GM12878 (cell line): ENCODE results near the gene BRSK2. TPM values are rescaled to one million over a fixed set of nuclear protein-coding genes. Genes with fewer than 3 reads are reported as not detected.

Experiments
- ATAC-seq: fragments of 200-7000 bp; cut with Tn5 transposase; 3 replicates; pipeline ENCODE4 v1.9.1; 2020; ENCODE audit warnings: mild to moderate bottlenecking, moderate library complexity
- BruUV-seq: library from RNA; stranded (reverse); fragments of 400-500 nt; replicated peaks from 2 replicates; lab custom pipeline; 2021; lab: Mats Ljungman, UMichigan
- CTCF ChIA-PET: fragments of 300-600 bp; sonication (Branson Sonifier 250); formaldehyde crosslinking; extraction: SDS; loops from one replicate; lab custom pipeline; 2021; ENCODE audit warnings: inconsistent platforms; lab: Yijun Ruan, JAX
- POLR2A ChIA-PET: fragments of 350-600 bp; formaldehyde crosslinking; extraction: SDS; loops from one replicate; lab custom pipeline; 2021; ENCODE audit warnings: inconsistent platforms; lab: Charles Lee
- RAD21 ChIA-PET: fragments of 300-600 bp; sonication (Branson Sonifier 250); formaldehyde crosslinking; loops from one replicate; lab custom pipeline; 2023; ENCODE audit warnings: antibody characterized with exemption; ENCODE audit not compliant: unreplicated experiment; lab: Charles Lee
- SMC1A ChIA-PET: fragments of 300-600 bp; sonication (Branson Sonifier 250); formaldehyde crosslinking; loops from one replicate; lab custom pipeline; 2023; ENCODE audit not compliant: unreplicated experiment, uncharacterized antibody; lab: Charles Lee
- DNase-seq: peaks from one replicate; pipeline ENCODE4 v3.0.0-alpha.2; 2011; ENCODE audit warnings: low read depth, low spot score
- FAIRE-seq: peaks from 3 replicates; lab custom pipeline; 2011; peaks lifted over from hg19 to GRCh38; lab: Jason Lieb, UNC
- H2AFZ ChIP-seq: 2 replicates; pipeline ENCODE4 v1.6.0; 2011; ENCODE audit warnings: low read depth, low read length, control low read depth; ENCODE audit not compliant: control insufficient read depth
- H3K27ac ChIP-seq: 2 replicates; pipeline ENCODE4 v1.5.1; 2011; ENCODE audit warnings: control low read depth; ENCODE audit not compliant: control insufficient read depth, insufficient read depth
- H3K27me3 ChIP-seq, 2 experiments: replicated peaks in 1 of 2; 2 replicates each; pipeline versions ENCODE4 v1.6.0 to v1.6.1; 2011; ENCODE audit warnings: low read length in 1 of 2; ENCODE audit not compliant: control insufficient read depth in 2 of 2, insufficient read depth in 2 of 2
- H3K36me3 ChIP-seq, 2 experiments: 2 replicates each; pipeline ENCODE4 v1.5.1; 2011; ENCODE audit warnings: low read length in 1 of 2; ENCODE audit not compliant: control insufficient read depth in 2 of 2, insufficient read depth in 2 of 2
- H3K4me1 ChIP-seq: 2 replicates; pipeline ENCODE4 v1.6.1; 2011; ENCODE audit warnings: mild to moderate bottlenecking, low read length, moderate library complexity, mixed read lengths; ENCODE audit not compliant: control insufficient read depth, insufficient read depth
- H3K4me2 ChIP-seq: 2 replicates; pipeline ENCODE4 v1.6.0; 2011; ENCODE audit warnings: control low read depth; ENCODE audit not compliant: control insufficient read depth, insufficient read depth
- H3K4me3 ChIP-seq: fragments of 200-600 bp; sonication (generic); 2 replicates; pipeline ENCODE4 v1.5.1; 2016
- H3K79me2 ChIP-seq: 2 replicates; pipeline ENCODE4 v1.6.0; 2011; ENCODE audit warnings: low read length; ENCODE audit not compliant: control insufficient read depth, insufficient read depth
- H3K9ac ChIP-seq: 2 replicates; pipeline ENCODE4 v1.8.0; 2011; ENCODE audit warnings: low read length, control low read depth, mixed read lengths; ENCODE audit not compliant: control insufficient read depth, insufficient read depth
- H3K9me3 ChIP-seq: replicated peaks from 3 replicates; pipeline ENCODE4 v1.5.1; 2011; ENCODE audit warnings: mild to moderate bottlenecking, low read length; ENCODE audit not compliant: control insufficient read depth, insufficient read depth
- H4K20me1 ChIP-seq: 2 replicates; pipeline ENCODE4 v1.6.0; 2011; ENCODE audit not compliant: control insufficient read depth, insufficient read depth
- NR2C2 ChIP-seq: IDR thresholded peaks from 2 replicates; pipeline ENCODE4 v1.6.1; 2011; ENCODE audit warnings: borderline replicate concordance, low read depth; ENCODE audit not compliant: control insufficient read depth, insufficient read length
- PKNOX1 ChIP-seq: fragments of 450-650 bp; IDR thresholded peaks from 2 replicates; pipeline ENCODE4 v1.6.1; 2016; ENCODE audit warnings: mild to moderate bottlenecking
- TCF7 ChIP-seq: IDR thresholded peaks from 2 replicates; pipeline ENCODE4 v1.6.1; 2014; ENCODE audit warnings: antibody characterized with exemption, borderline replicate concordance
- WGBS: methylation state at CpG from one replicate; pipeline ENCODE4 v1.1.6; 2016; ENCODE audit warnings: low lambda C conversion rate; ENCODE audit not compliant: insufficient replicate concordance, insufficient coverage; ENCODE audit errors: missing lambda C conversion rate; 5-methylcytosine and 5-hydroxymethylcytosine counted together
- in situ Hi-C: fragments of 300-500 bp; cut with MboI; formaldehyde crosslinking; loops from 9 replicates; pipeline ENCODE4 v1.14.3; 2018; ENCODE audit warnings: mixed read lengths
- intact Hi-C: fragments of 100-400 bp; cut with micrococcal nuclease; formaldehyde crosslinking; loops from one replicate; pipeline ENCODE4 v1.14.2; 2022; ENCODE audit not compliant: unreplicated experiment
- polyA plus RNA-seq, 11 experiments: library from polyadenylated mRNA; depleted of rRNA in 4 of 11; unstranded in 6 of 11; stranded (reverse) in 5 of 11; fragments of >200 nt; fragmentation: Nextera tagmentation in 4 of 11; fragmentation: Illumina TruSeq in 1 of 11; extraction: Ambion mirVana in 4 of 11; extraction: Trizol in 1 of 11; gene quantifications; 1 replicate in 1 of 11; 2 replicates in 10 of 11; pipeline versions ENCODE4 v1.2.1 to v1.2.3, GENCODE V29; 2011 to 2016; ENCODE audit warnings: inconsistent platforms in 2 of 11, missing spikeins in 2 of 11, low read depth in 1 of 11
- total RNA-seq, 4 experiments: library from RNA; depleted of rRNA in 3 of 4; stranded (reverse); fragments of >200 nt in 3 of 4; fragmentation: Illumina TruSeq in 1 of 4; extraction: Trizol in 1 of 4; gene quantifications; 2 replicates each; pipeline versions ENCODE4 v1.2.1 to v1.2.3, GENCODE V29; 2013 to 2021
- TF ChIP-seq, protein P1 (sequence below), 3 experiments: IDR thresholded peaks in 2 of 3; conservative IDR thresholded peaks in 1 of 3; 2 replicates each; pipeline ENCODE4 v1.5.1; 2011; ENCODE audit warnings: low read depth in 3 of 3, low read length in 3 of 3, mild to moderate bottlenecking in 3 of 3, control low read depth in 2 of 3, moderate library complexity in 2 of 3, inconsistent platforms in 1 of 3, mixed read lengths in 1 of 3; ENCODE audit not compliant: control insufficient read depth in 2 of 3, insufficient read depth in 1 of 3; ENCODE audit errors: extremely low read depth in 1 of 3

Gene BRSK2
- total and polyA plus RNA-seq, 10 of the 15 experiments (the other 5 are each of a cell fraction or from before 2014, with no cell fraction given) = 0.13 TPM; not detected in 9

GRCh38 chr11:1511937-1512496 lies 122.3 kb downstream of the BRSK2 start:
- POLR2A ChIA-PET = no interaction called here
- peaks cover 3% of the 10 kb centered on the region for H3K79me2 ChIP-seq
- no peaks in the 10 kb centered on the region for H3K4me1 ChIP-seq

More at GRCh38 chr11:1511937-1512496, 122.3 kb downstream of the BRSK2 start:
- BruUV-seq = no TSS peak
- FAIRE-seq = no peak
- ChIA-PET SMC1A (no interaction called here), CTCF (no interaction called here), RAD21 (no interaction called here)
- intact Hi-C loops = no loop called here
- in situ Hi-C loops = no loop called here
- TF ChIP-seq NR2C2 (no peak), TCF7 (no peak), PKNOX1 (no peak)
- TF ChIP-seq, protein P1, sequence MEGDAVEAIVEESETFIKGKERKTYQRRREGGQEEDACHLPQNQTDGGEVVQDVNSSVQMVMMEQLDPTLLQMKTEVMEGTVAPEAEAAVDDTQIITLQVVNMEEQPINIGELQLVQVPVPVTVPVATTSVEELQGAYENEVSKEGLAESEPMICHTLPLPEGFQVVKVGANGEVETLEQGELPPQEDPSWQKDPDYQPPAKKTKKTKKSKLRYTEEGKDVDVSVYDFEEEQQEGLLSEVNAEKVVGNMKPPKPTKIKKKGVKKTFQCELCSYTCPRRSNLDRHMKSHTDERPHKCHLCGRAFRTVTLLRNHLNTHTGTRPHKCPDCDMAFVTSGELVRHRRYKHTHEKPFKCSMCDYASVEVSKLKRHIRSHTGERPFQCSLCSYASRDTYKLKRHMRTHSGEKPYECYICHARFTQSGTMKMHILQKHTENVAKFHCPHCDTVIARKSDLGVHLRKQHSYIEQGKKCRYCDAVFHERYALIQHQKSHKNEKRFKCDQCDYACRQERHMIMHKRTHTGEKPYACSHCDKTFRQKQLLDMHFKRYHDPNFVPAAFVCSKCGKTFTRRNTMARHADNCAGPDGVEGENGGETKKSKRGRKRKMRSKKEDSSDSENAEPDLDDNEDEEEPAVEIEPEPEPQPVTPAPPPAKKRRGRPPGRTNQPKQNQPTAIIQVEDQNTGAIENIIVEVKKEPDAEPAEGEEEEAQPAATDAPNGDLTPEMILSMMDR (IDR thresholded peaks at IDR 0.05 in 2 of 3, conservative IDR thresholded peaks at IDR 0.05 in 1 of 3; ENCODE audit: control insufficient read depth in 2 of 3, extremely low read depth in 1 of 3, insufficient read depth in 1 of 3, low read depth in 3 of 3, low read length in 3 of 3) = no peak
- Histone ChIP-seq H4K20me1 (peaks cover 3% of the 10 kb centered on the region; the same call in 1 of the 2 replicates), H2AFZ (no peak overlapping the region), H3K9me3 (no peaks in the 10 kb centered on the region), H3K27ac (no peak overlapping the region), H3K27me3 (no peaks in the 10 kb centered on the region), H3K36me3 (no peaks in the 10 kb centered on the region), H3K4me3 (no peak overlapping the region), H3K9ac (no peak overlapping the region), H3K4me2 (no peak overlapping the region)
- 70% methylated on average over 12 of the region's 12 CpGs for WGBS
- no peak for DNase-seq
- no peak for ATAC-seq

Other genes with a start within 250 kb of the BRSK2 start
Only the 7 nearest of the 10 such genes appear.
- not detected in 2 replicates for gene MUC5B, start 166.9 kb upstream of the BRSK2 start, total RNA-seq (2014; rRNA removed)
- not detected in 2 replicates for gene MUC5B, start 166.9 kb upstream of the BRSK2 start, total RNA-seq (2014; rRNA removed; fragmentation: Illumina TruSeq; extraction: Trizol)
- gene MUC5B, start 166.9 kb upstream of the BRSK2 start, total RNA-seq (2021) = 1.5 TPM in 2 replicates
- gene MUC5B, start 166.9 kb upstream of the BRSK2 start, polyA plus RNA-seq (2011; rRNA removed) = not detected in 2 replicates
- gene MUC5B, start 166.9 kb upstream of the BRSK2 start, polyA plus RNA-seq (2014; fragmentation: Illumina TruSeq; extraction: Trizol) = not detected in 2 replicates
- not detected for gene MUC5B, start 166.9 kb upstream of the BRSK2 start, polyA plus RNA-seq (2014; fragmentation: Nextera tagmentation; extraction: Ambion mirVana)
- gene MUC5B, start 166.9 kb upstream of the BRSK2 start, polyA plus RNA-seq (2014; rRNA removed) = not detected in 2 replicates
- not detected for gene MUC5B, start 166.9 kb upstream of the BRSK2 start, polyA plus RNA-seq (2016; fragmentation: Nextera tagmentation; extraction: Ambion mirVana)
- 15.4 and 21.2 TPM in 2 replicates for gene TOLLIP, start 80.3 kb upstream of the BRSK2 start, total RNA-seq (2014; rRNA removed)
- 4.3 and 5.6 TPM in 2 replicates for gene TOLLIP, start 80.3 kb upstream of the BRSK2 start, total RNA-seq (2014; rRNA removed; fragmentation: Illumina TruSeq; extraction: Trizol)
- gene TOLLIP, start 80.3 kb upstream of the BRSK2 start, total RNA-seq (2021) = 36.5 and 36.8 TPM in 2 replicates
- gene TOLLIP, start 80.3 kb upstream of the BRSK2 start, polyA plus RNA-seq (2011; rRNA removed) = 10.0 and 26.9 TPM in 2 replicates
- 2.0 and 5.3 TPM in 2 replicates for gene TOLLIP, start 80.3 kb upstream of the BRSK2 start, polyA plus RNA-seq (2014; fragmentation: Illumina TruSeq; extraction: Trizol)
- 1 to 10 TPM in 1 of 2 experiments, under 1 TPM in 1; 0.47 to 1.0 TPM for gene TOLLIP, start 80.3 kb upstream of the BRSK2 start, polyA plus RNA-seq (2014; fragmentation: Nextera tagmentation; extraction: Ambion mirVana)
- gene TOLLIP, start 80.3 kb upstream of the BRSK2 start, polyA plus RNA-seq (2014; rRNA removed) = 22.0 and 29.3 TPM in 2 replicates
- gene TOLLIP, start 80.3 kb upstream of the BRSK2 start, polyA plus RNA-seq (2016; fragmentation: Nextera tagmentation; extraction: Ambion mirVana) = 10 to 100 TPM; 31.2 to 39.5 TPM
- 12.2 and 12.9 TPM in 2 replicates for gene MOB2, start 96.8 kb downstream of the BRSK2 start, total RNA-seq (2014; rRNA removed)
- gene MOB2, start 96.8 kb downstream of the BRSK2 start, total RNA-seq (2014; rRNA removed; fragmentation: Illumina TruSeq; extraction: Trizol) = 13.5 and 13.9 TPM in 2 replicates
- gene MOB2, start 96.8 kb downstream of the BRSK2 start, total RNA-seq (2021) = 15.1 and 17.3 TPM in 2 replicates
- gene MOB2, start 96.8 kb downstream of the BRSK2 start, polyA plus RNA-seq (2011; rRNA removed) = 21.8 and 34.6 TPM in 2 replicates
- 12.6 and 21.1 TPM in 2 replicates for gene MOB2, start 96.8 kb downstream of the BRSK2 start, polyA plus RNA-seq (2014; fragmentation: Illumina TruSeq; extraction: Trizol)
- gene MOB2, start 96.8 kb downstream of the BRSK2 start, polyA plus RNA-seq (2014; fragmentation: Nextera tagmentation; extraction: Ambion mirVana) = under 1 TPM; 0.10 to 0.49 TPM
- gene MOB2, start 96.8 kb downstream of the BRSK2 start, polyA plus RNA-seq (2014; rRNA removed) = 19.1 and 21.9 TPM in 2 replicates
- gene MOB2, start 96.8 kb downstream of the BRSK2 start, polyA plus RNA-seq (2016; fragmentation: Nextera tagmentation; extraction: Ambion mirVana) = 10 to 100 TPM; 15.8 to 17.6 TPM
- not detected in 2 replicates for gene DUSP8, start 182.3 kb downstream of the BRSK2 start, total RNA-seq (2014; rRNA removed)
- not detected in 2 replicates for gene DUSP8, start 182.3 kb downstream of the BRSK2 start, total RNA-seq (2014; rRNA removed; fragmentation: Illumina TruSeq; extraction: Trizol)
- 0.21 and 0.38 TPM in 2 replicates for gene DUSP8, start 182.3 kb downstream of the BRSK2 start, total RNA-seq (2021)
- 0.26 and 1.7 TPM in 2 replicates for gene DUSP8, start 182.3 kb downstream of the BRSK2 start, polyA plus RNA-seq (2011; rRNA removed)
- gene DUSP8, start 182.3 kb downstream of the BRSK2 start, polyA plus RNA-seq (2014; fragmentation: Illumina TruSeq; extraction: Trizol) = 0.04 TPM in 1 of 2 replicates, not detected in the other
- gene DUSP8, start 182.3 kb downstream of the BRSK2 start, polyA plus RNA-seq (2014; fragmentation: Nextera tagmentation; extraction: Ambion mirVana) = not detected
- gene DUSP8, start 182.3 kb downstream of the BRSK2 start, polyA plus RNA-seq (2014; rRNA removed) = 0.09 and 0.14 TPM in 2 replicates
- gene DUSP8, start 182.3 kb downstream of the BRSK2 start, polyA plus RNA-seq (2016; fragmentation: Nextera tagmentation; extraction: Ambion mirVana) = not detected
- gene KRTAP5-1, start 195.3 kb downstream of the BRSK2 start, total RNA-seq (2014; rRNA removed) = not detected in 2 replicates
- gene KRTAP5-1, start 195.3 kb downstream of the BRSK2 start, total RNA-seq (2014; rRNA removed; fragmentation: Illumina TruSeq; extraction: Trizol) = not detected in 2 replicates
- not detected in 2 replicates for gene KRTAP5-1, start 195.3 kb downstream of the BRSK2 start, total RNA-seq (2021)
- not detected in 2 replicates for gene KRTAP5-1, start 195.3 kb downstream of the BRSK2 start, polyA plus RNA-seq (2011; rRNA removed)
- gene KRTAP5-1, start 195.3 kb downstream of the BRSK2 start, polyA plus RNA-seq (2014; fragmentation: Illumina TruSeq; extraction: Trizol) = not detected in 2 replicates
- not detected for gene KRTAP5-1, start 195.3 kb downstream of the BRSK2 start, polyA plus RNA-seq (2014; fragmentation: Nextera tagmentation; extraction: Ambion mirVana)
- not detected in 2 replicates for gene KRTAP5-1, start 195.3 kb downstream of the BRSK2 start, polyA plus RNA-seq (2014; rRNA removed)
- gene KRTAP5-1, start 195.3 kb downstream of the BRSK2 start, polyA plus RNA-seq (2016; fragmentation: Nextera tagmentation; extraction: Ambion mirVana) = not detected
- gene KRTAP5-2, start 208.4 kb downstream of the BRSK2 start, total RNA-seq (2014; rRNA removed) = not detected in 2 replicates
- gene KRTAP5-2, start 208.4 kb downstream of the BRSK2 start, total RNA-seq (2014; rRNA removed; fragmentation: Illumina TruSeq; extraction: Trizol) = not detected in 2 replicates
- gene KRTAP5-2, start 208.4 kb downstream of the BRSK2 start, total RNA-seq (2021) = not detected in 2 replicates
- not detected in 2 replicates for gene KRTAP5-2, start 208.4 kb downstream of the BRSK2 start, polyA plus RNA-seq (2011; rRNA removed)
- gene KRTAP5-2, start 208.4 kb downstream of the BRSK2 start, polyA plus RNA-seq (2014; fragmentation: Illumina TruSeq; extraction: Trizol) = not detected in 2 replicates
- not detected for gene KRTAP5-2, start 208.4 kb downstream of the BRSK2 start, polyA plus RNA-seq (2014; fragmentation: Nextera tagmentation; extraction: Ambion mirVana)
- not detected in 2 replicates for gene KRTAP5-2, start 208.4 kb downstream of the BRSK2 start, polyA plus RNA-seq (2014; rRNA removed)
- not detected for gene KRTAP5-2, start 208.4 kb downstream of the BRSK2 start, polyA plus RNA-seq (2016; fragmentation: Nextera tagmentation; extraction: Ambion mirVana)
- not detected in 2 replicates for gene KRTAP5-3, start 218.5 kb downstream of the BRSK2 start, total RNA-seq (2014; rRNA removed)
- not detected in 2 replicates for gene KRTAP5-3, start 218.5 kb downstream of the BRSK2 start, total RNA-seq (2014; rRNA removed; fragmentation: Illumina TruSeq; extraction: Trizol)
- gene KRTAP5-3, start 218.5 kb downstream of the BRSK2 start, total RNA-seq (2021) = not detected in 2 replicates
- gene KRTAP5-3, start 218.5 kb downstream of the BRSK2 start, polyA plus RNA-seq (2011; rRNA removed) = not detected in 2 replicates
- gene KRTAP5-3, start 218.5 kb downstream of the BRSK2 start, polyA plus RNA-seq (2014; fragmentation: Illumina TruSeq; extraction: Trizol) = not detected in 2 replicates
- gene KRTAP5-3, start 218.5 kb downstream of the BRSK2 start, polyA plus RNA-seq (2014; fragmentation: Nextera tagmentation; extraction: Ambion mirVana) = not detected
- not detected in 2 replicates for gene KRTAP5-3, start 218.5 kb downstream of the BRSK2 start, polyA plus RNA-seq (2014; rRNA removed)
- not detected for gene KRTAP5-3, start 218.5 kb downstream of the BRSK2 start, polyA plus RNA-seq (2016; fragmentation: Nextera tagmentation; extraction: Ambion mirVana)